ENCODE measurements around the gene BTBD19. TPM values are rescaled to one million over a fixed set of nuclear protein-coding genes. Genes with fewer than 3 reads are reported as not detected.
A peak's percentile ranks its signal among the peaks of the same experiment; 100 is the strongest.
"Not testable (repeated sequence)": the region's sequence is repeated elsewhere in the genome, so short reads cannot be mapped to it uniquely, and the experiment has no call there.

BTBD19 gene
- total RNA-seq, 1 donor from 2014 or later, result 3.5 TPM

GRCh38 chr1:44828003-44828651, 19.8 kb downstream of the BTBD19 start:
- no peak for DNase-seq

DNA sequence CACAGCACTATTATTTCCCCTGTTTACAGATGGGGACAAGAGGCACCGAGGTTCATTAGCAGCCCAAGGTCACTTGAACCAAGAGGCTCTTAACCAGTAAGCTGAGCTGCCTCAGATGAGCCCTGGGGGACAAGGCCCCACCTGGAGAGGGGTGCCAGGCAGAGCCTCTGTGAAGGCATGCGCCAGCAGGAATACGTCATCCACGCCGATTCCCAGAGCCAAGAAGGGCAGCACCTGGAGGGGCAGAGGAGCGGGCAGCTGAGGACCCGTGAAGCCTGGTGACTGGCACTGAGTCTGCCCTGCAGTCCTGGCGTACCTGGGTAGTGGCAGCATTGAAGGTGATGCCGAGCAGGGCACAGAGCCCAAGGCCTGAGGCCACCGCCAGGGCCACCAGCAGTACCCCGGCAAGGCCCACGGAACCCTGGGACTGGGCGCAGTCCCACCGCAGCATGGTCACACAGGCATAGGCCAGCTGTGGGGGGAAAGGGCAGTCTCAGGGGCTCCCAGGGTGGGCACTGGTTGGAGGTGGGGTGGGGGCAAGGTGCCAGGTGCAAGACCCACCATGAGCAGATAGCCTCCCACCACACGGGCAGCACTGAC, 20.6 kb downstream of the BTBD19 start:
- DNase-seq, result no peak

DNA sequence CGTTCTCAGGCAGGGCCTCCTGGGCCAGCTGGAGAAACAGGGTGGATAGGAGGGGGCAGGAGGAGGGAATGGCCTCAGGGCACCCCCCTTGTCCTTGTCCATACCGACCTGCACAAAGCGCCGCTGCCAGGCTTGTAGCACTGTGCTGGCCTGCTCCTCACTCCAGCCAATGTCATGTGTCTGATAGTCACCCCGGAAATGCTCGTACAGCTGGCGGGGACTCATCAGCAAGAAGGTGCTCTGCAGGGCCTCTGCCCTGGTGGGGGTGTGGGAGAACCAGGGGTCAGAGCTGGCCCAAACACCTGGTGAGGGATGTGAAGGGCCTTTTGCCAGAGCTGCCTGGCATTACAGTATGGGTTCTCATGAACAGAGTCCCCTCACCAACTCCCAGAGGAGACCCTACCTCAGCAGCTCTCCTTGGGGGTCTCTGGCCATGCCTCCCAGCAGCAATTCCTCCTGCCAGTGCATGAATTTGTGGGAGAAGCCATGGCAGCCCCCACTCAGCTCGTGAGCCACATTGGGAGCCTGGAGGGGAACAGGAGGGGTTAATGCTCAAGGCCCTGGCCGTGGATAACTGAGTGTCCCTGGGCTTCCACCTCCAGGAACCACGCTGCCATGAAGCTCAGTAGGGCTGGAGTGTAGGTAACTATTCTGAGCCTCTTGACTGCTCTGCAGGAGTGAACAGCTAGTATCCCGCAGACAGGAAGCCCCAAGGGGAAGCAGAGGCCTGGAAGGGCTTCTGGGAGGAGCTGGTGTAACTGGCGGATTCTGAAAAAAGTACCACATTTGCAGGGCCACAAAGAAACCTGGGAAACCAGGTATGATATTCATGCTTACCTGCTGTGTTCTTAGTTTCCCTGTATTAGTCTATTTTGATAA, 21.4 kb downstream of the BTBD19 start:
- DNase-seq, result no peak

- no peak for DNase-seq
These were observed 22.6 kb downstream of the BTBD19 start for GRCh38 chr1:44830900-44831304.

- no peak for DNase-seq
These were observed 23.2 kb downstream of the BTBD19 start for GRCh38 chr1:44831516-44831915.

DNA sequence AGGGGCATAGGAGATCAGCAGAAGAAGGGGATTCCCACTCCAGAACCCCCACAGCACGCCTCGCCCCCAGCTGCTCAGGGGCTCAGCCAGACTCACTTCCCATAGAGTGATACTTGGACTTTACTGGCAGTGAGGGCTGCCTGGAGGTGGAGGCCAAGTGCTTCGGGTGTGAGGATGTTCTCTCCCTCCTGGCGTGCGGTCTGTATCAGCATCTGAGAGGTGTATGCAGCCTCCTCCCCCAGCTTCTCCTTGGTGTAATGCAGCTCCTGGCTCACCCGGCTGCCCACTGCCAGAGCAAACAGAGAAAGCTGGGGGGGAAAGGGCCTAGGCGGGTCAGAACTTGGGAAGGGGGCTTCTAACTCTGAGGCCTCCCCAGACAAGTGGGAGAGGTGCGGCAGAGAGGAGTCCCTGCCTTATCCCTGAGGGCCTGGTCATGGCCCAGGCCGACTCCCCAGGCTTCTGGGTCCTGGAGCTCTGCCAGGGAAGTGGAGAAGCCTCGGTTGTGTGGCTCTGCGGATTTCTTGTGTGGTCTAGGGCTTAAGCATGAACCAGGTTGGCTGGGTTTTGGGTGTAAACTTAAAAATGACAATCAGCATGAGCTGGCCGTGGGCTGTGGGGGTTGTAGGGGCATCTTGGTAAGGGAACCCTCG, 23.9 kb downstream of the BTBD19 start:
- no peak for DNase-seq

GRCh38 chr1:44834328-44834727, 26.0 kb downstream of the BTBD19 start:
- no peak for DNase-seq

- DNase-seq, result peak; percentile 73
These were observed 27.7 kb downstream of the BTBD19 start for GRCh38 chr1:44835738-44836675.

DNA sequence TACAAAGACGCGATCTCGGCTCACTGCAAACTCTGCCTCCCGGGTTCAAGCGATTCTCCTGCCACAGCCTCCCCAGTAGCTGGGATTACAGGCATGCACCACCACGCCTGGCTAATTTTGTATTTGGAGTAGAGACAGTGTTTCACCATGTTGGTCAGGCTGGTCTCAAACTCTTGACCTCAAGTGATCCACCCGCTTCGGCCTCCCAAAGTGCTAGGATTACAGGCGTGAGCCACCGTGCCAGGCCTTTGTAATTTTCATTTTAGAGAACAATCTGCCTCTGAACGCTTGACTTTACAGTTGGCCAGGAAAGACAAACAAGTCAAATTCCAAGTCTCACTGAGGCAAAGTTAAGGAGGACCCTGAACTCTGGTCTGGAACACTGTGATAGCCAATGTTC, 30.0 kb downstream of the BTBD19 start:
- DNase-seq, result not testable (repeated sequence)

DNA sequence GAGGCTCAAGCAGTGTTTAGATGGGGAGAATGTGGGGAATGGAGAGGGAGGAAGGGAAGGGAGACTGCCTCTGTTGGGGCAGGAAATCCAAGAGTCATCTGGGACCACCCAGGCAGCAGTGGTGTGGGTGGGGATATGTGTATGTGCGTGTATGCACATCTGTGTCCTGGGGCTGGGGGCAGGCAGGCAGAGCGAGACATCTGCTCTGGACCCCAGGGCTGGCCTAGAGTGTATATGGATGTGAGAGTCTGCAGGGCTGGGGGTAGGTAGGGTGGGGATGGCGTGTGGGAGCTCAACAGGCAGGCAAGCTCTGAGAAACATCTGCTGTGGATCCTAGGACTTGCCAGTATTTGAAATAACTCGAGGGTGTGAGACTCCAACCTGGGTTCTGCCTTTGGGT, 31.3 kb downstream of the BTBD19 start:
- peak; percentile 68 for DNase-seq

DNA sequence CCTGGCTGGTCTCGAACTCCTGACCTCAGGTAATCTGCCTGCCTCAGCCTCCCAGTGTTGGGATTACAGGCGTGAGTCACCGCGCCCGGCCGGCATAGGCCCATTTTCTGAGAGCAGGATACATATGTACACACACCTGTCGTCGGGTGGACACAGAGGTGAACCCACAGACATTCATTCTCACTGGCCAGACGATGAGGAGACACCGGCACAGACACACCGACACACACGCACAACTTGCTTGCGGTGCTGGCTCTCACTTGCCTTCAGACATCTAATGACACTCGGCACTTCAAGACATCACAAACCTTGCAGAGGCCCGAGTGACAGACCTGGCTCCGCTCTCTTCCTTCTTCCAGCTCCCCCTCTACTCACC, 34.2 kb downstream of the BTBD19 start:
- DNase-seq, result no peak

GRCh38 chr1:44842862-44843655, 34.7 kb downstream of the BTBD19 start, which contains the start of gene PTCH2:
Gene PTCH2, minus strand, starts transcription at chr1:44843253. Its CDS starts 321 bp downstream, at chr1:44842932.
- peak; percentile 57 for DNase-seq

- no peak for DNase-seq
These were observed 38.7 kb downstream of the BTBD19 start for GRCh38 chr1:44846985-44847384.

DNA sequence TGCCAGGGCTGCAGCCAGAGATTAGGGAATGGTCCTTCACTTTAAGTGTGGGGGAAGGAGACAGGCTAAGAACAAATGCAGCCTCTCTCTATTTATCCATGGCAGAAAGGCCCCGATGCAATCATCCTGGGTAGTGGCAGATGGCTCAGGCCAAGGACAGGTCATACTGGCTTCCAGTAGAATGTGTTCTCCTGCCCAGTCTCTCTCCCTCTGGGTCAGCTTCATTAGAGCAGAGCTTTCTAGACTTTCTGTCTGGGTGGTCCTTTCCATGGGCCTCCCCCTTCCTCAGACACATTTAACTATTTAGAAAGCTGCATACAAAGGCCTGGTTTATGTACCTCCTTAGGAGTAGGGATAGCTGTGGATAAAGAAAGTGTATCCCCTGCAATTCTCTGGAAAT, 39.5 kb downstream of the BTBD19 start:
- no peak for DNase-seq

DNA sequence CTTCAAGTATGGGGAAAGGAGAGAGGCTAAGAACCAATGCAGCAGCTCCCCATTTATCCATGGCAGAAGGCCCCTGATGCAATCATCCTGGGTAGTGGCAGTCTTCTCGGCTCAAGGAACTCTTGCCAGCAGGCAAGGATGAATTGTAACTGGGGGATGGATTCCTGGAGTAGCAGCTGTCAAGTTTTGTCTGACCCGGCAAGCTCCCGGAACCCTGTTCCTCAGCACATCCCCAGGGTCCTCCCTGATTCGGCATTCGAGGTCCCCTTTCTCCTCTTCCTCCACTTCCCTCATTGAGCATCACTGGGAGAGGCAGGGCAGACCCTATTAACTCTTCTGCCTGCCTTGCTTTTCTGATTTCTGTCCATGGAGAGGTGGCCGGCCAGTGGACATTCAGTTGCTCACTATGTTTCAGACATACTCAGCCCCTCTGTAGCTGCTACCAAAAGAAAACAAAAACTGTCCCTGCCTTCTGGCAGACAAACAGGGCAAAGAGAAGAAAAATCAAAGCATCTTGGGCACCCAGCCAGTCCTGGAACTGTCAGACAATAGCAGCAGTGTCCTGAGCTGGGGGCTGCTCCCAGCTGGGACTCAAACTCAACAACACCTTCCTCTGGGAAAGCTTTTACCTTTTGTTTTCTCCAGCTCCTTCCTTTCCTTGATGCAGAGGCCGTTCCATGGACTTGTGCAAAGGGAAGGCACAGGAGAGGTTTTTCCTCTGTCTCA, 40.3 kb downstream of the BTBD19 start:
- no peak for DNase-seq

DNA sequence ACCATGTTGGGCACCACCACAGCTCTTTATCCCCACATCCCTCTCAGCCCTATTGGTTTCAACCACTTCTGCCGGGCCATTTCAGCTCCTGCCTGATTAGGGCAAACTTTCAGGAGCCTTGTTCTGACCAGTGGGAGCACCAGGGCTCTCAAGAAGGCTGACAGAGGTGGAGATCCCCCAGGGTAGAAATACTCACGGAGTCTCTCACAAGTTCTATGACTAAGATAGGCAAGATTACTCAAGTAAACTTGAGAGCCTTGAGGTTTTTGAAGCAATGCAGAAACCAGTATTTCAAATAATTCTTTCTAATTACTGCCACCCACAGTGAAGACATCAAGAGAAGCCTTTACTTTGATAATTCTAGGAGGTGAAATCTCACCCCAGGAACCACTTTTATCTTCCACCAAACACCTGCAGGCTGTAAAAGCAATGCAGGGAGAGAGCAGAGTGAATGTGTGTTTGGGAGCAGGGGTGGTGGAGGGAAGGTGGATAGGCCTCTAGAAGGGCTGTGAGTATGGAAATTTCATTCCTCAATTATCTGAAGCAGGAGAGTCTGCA, 41.3 kb downstream of the BTBD19 start:
- no peak for DNase-seq

- DNase-seq, result no peak
These were observed 43.0 kb downstream of the BTBD19 start for GRCh38 chr1:44851308-44851707.

GRCh38 chr1:44853201-44853600, 44.9 kb downstream of the BTBD19 start:
- no peak for DNase-seq

- DNase-seq, result no peak
These were observed 46.6 kb downstream of the BTBD19 start for GRCh38 chr1:44854970-44855369.

- DNase-seq, result no peak
These were observed 47.4 kb downstream of the BTBD19 start for GRCh38 chr1:44855742-44856141.

Measured in skin of body (tissue), 2 donors.